Measurements from ENCODE around the gene RFX2. TPM values are rescaled to one million over a fixed set of nuclear protein-coding genes. Genes with fewer than 3 reads are reported as not detected.
A peak's percentile ranks its signal among the peaks of the same experiment; 100 is the strongest.

RFX2 gene
- total RNA-seq, 1 donor: 6.5 TPM

DNA sequence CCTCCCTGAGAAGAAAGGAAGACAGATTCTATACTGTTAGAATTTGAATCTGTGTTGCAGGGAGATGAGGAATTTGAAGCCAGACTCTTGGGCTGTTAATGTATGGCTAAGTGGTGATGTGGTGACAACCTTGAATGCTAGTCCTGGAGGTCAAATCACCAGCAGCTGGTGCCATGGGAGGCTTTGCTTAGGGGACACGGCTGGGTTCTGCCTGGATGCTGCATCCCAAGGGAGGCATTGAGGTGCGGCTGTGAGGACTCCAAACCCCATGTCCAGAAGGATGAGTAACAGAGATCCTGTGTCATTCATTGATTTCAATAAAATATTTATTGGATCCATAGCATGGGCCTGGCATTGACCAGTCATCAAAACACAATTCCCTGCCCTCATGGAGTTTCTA lies 42.3 kb downstream of the RFX2 start:
- no peak for DNase-seq (ENCODE audit: low read depth)
- H3K4me3 ChIP-seq (ENCODE audit: low read depth, low read length): no peak overlapping the region
- TF ChIP-seq, protein P1, sequence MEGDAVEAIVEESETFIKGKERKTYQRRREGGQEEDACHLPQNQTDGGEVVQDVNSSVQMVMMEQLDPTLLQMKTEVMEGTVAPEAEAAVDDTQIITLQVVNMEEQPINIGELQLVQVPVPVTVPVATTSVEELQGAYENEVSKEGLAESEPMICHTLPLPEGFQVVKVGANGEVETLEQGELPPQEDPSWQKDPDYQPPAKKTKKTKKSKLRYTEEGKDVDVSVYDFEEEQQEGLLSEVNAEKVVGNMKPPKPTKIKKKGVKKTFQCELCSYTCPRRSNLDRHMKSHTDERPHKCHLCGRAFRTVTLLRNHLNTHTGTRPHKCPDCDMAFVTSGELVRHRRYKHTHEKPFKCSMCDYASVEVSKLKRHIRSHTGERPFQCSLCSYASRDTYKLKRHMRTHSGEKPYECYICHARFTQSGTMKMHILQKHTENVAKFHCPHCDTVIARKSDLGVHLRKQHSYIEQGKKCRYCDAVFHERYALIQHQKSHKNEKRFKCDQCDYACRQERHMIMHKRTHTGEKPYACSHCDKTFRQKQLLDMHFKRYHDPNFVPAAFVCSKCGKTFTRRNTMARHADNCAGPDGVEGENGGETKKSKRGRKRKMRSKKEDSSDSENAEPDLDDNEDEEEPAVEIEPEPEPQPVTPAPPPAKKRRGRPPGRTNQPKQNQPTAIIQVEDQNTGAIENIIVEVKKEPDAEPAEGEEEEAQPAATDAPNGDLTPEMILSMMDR (IDR thresholded peaks at IDR 0.05; ENCODE audit: insufficient read depth, low read depth, low read length): no peak

DNA sequence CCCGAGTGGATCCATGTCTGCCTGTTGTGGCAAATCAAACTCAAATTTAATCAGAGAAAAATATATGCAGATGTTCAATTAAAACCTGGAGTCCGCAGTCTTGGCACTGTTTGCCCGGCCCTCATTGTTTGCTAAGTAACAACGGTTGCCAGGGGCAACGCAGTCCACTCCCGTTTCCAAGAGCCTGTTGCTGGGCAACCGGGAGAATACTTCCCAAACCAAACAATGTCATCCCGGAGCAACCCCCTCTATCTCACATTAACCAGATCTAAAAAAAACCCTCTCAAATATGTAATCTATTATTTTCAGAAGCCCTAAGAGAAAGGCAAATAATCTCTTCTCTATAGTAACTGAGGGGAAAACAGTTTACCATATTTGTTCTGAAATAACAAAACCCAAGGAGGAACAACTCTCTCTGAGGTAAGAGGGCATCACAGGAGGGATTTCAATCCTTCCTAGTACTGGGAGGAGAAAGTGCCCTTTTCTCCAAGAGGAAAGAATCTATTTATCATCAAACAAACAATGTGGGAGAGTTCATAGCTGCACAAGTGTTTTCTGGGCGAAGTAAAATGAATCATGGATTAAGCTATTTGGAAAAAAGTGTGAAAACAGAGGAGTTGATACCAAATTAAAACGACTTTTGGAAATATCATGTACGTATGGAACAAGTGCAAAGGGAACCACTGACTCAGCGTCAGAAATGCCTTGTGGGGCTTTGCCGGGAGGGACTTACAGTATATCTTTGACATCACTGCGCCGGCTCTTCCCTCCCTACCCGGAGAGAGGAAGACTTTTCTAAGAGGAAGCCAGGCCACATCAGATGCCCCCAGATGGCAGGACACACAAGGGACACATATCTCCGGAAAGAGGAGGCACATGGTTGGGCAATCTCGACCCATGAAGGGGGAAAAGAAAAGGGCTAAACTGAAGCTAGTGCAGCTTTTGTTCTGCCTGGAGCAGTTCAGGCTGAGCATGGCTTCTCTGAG lies 43.3 kb downstream of the RFX2 start:
- H3K4me3 ChIP-seq (ENCODE audit: low read depth, low read length): no peak overlapping the region
- peak; percentile 82 for DNase-seq (ENCODE audit: low read depth)
- TF ChIP-seq, protein P1 (IDR thresholded peaks at IDR 0.05; ENCODE audit: insufficient read depth, low read depth, low read length): no peak

DNA sequence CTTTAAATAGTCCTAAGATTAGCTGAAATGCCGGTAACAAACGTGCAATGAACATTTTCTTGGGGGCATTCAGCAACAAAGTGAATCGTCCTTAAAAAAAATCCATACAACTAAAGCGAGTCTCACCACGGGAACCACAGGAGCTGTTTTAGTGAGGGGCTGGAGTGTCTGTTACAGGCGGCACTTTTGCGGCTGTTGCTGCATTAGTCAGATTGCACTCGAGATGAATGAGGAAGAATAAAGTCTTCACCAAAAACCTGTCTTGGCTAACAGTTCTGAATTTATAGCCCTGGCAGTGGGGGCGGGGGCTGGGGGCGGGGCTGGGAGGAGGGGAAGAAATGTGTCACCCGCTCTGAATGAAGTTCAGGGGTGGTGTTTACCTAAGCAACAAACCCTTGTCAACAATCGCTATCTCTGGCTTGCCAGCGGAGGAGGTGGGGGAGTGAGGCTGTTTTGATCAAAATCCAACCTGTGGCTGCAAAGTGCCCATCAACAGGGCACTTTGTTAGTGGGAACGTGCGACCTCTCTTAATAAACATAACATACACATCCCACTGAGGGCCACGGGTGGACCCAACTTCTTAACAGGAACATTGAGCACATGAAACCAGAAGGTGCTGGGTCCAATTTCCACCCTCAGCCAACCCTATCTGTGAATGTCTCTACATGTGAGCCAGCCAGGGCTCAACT lies 44.5 kb downstream of the RFX2 start:
- no peak overlapping the region for H3K4me3 ChIP-seq (ENCODE audit: low read depth, low read length)
- peak; percentile 17 for DNase-seq (ENCODE audit: low read depth)
- TF ChIP-seq, protein P1 (IDR thresholded peaks at IDR 0.05; ENCODE audit: insufficient read depth, low read depth, low read length): no peak

DNA sequence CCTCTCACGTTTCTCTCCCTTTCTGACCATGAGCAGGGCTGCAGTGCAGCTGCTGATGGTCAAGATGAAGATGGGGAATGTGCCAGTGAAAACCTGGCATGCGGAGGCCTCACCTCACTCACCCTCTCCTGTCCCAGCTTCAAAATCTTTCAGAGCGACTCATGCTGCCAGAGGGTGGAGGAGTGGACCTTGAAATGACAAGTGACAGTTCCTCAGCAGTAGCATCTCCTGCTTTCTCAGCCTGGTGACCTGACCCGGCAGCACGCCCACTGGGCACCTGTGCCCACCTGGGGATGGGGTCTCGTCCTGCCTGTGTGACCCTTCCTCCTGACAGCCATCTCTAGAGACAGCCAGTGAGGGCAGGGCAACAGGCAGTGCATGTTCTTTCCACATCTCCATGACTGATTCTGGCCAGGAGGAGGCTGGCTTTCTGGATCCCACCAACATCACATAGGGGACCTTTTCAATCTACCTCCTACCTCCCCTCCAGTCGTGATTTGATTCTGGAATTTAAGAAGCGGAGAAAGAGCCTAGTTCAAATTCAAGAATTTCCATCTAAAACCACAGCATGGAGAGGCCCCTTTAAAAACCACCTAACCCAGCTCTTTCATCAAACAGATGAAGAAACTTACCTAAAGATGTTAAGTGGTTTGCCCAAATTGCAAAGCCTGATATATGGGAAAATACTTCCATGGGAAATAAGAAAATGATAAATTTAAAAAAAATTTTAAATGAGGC lies 45.8 kb downstream of the RFX2 start:
- no peak overlapping the region for H3K4me3 ChIP-seq (ENCODE audit: low read depth, low read length)
- no peak for DNase-seq (ENCODE audit: low read depth)
- TF ChIP-seq, protein P1 (IDR thresholded peaks at IDR 0.05; ENCODE audit: insufficient read depth, low read depth, low read length): no peak

DNA sequence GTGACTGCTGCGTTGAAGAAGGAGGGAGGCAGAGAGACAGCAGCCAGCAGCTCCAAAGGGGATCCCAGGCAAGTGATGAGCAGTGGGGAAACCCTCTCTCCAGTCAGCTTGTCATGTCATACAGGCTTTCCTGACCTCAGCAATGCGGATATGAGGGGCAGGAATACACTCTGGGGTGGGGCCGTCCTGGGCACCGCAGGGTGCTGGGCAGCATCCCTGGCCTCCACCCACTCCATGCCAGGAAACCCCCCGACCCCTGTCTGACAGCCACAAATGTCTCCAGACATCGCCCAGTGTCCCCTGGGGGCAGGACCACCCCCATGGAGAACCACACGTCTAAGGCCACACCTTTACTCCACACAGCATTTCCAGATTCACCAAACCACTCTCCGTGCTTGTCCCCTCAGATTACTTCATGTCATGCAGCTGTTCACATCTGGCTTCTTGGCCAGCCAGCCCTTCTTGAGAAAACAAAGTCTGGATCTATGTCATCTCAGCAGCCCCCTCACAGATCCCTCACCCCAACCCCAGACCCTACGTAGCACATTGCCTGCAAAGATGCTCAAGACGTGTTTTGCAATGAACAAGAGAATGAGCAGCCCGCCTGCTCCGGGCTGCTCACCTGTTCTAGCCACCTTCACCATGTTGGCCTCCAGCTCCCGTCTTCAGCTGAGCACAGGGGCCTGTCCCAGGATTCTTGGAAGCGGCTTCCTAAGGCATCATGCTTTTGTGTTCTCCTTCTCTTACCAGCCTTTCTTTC lies 46.5 kb downstream of the RFX2 start:
- no peak overlapping the region for H3K4me3 ChIP-seq (ENCODE audit: low read depth, low read length)
- TF ChIP-seq, protein P1 (IDR thresholded peaks at IDR 0.05; ENCODE audit: insufficient read depth, low read depth, low read length): no peak
- DNase-seq (ENCODE audit: low read depth): no peak
